PC-9 (cell line): ENCODE results near the gene COG5.

Source experiments
- CTCF ChIP-seq: fragments of 200-600 bp; sonication (generic); conservative IDR thresholded peaks from 2 replicates; pipeline ENCODE4 v1.6.1; 2017; ENCODE audit warnings: mixed run types, antibody characterized with exemption, mild to moderate bottlenecking, moderate library complexity
- EZH2 ChIP-seq: fragments of 200-600 bp; sonication (generic); IDR thresholded peaks from 2 replicates; pipeline ENCODE4 v1.8.0; 2017; ENCODE audit warnings: antibody characterized with exemption, low read depth

- no peak for TF ChIP-seq CTCF
- TF ChIP-seq EZH2: no peak
Observed at GRCh38 chr7:107220356-107220755, 343.4 kb downstream of the COG5 start.
